ENCODE measurements around the gene SYNE1.

SYNE1 gene

GRCh38 chr6:152454003-152454402 is 183.2 kb downstream of the SYNE1 start:
- Mint-ChIP-seq H3K27ac (no peak overlapping the region), H3K36me3 (ENCODE audit: low read depth) (no peaks in the 10 kb centered on the region), H3K4me3 (no peak overlapping the region), H3K4me1 (peaks cover 5% of the 10 kb centered on the region), H3K9me3 (no peaks in the 10 kb centered on the region), H3K27me3 (ENCODE audit: low read depth) (no peaks in the 10 kb centered on the region)
- no peak for TF ChIP-seq CTCF (IDR thresholded peaks at IDR 0.05; ENCODE audit: unreplicated experiment in 3 of 3)

- Mint-ChIP-seq H3K27ac (no peak overlapping the region), H3K27me3 (ENCODE audit: low read depth) (no peaks in the 10 kb centered on the region), H3K4me3 (no peak overlapping the region), H3K36me3 (ENCODE audit: low read depth) (no peaks in the 10 kb centered on the region), H3K9me3 (no peaks in the 10 kb centered on the region), H3K4me1 (peaks cover under 1% of the 10 kb centered on the region)
- TF ChIP-seq CTCF (IDR thresholded peaks at IDR 0.05; ENCODE audit: unreplicated experiment in 3 of 3) = no peak
Observed at GRCh38 chr6:152453421-152453820, 183.7 kb downstream of the SYNE1 start.

- no peak overlapping the region for H3K4me3 Mint-ChIP-seq
- H3K27ac Mint-ChIP-seq = no peak overlapping the region
- no peak for TF ChIP-seq CTCF (IDR thresholded peaks at IDR 0.05; ENCODE audit: unreplicated experiment in 3 of 3)
- no peaks in the 10 kb centered on the region for H3K36me3 Mint-ChIP-seq (ENCODE audit: low read depth)
- H3K27me3 Mint-ChIP-seq (ENCODE audit: low read depth) = no peaks in the 10 kb centered on the region
- H3K4me1 Mint-ChIP-seq = no peaks in the 10 kb centered on the region
- H3K9me3 Mint-ChIP-seq = no peaks in the 10 kb centered on the region
Observed at GRCh38 chr6:152452639-152453038, 184.5 kb downstream of the SYNE1 start.

GRCh38 chr6:152450519-152450918 is 186.6 kb downstream of the SYNE1 start:
- H3K36me3 Mint-ChIP-seq (ENCODE audit: low read depth) = no peaks in the 10 kb centered on the region
- H3K27me3 Mint-ChIP-seq (ENCODE audit: low read depth) = no peaks in the 10 kb centered on the region
- H3K9me3 Mint-ChIP-seq = no peaks in the 10 kb centered on the region
- no peak overlapping the region for H3K4me3 Mint-ChIP-seq
- H3K27ac Mint-ChIP-seq = no peak overlapping the region
- no peak for TF ChIP-seq CTCF (IDR thresholded peaks at IDR 0.05; ENCODE audit: unreplicated experiment in 3 of 3)
- H3K4me1 Mint-ChIP-seq = no peaks in the 10 kb centered on the region

GRCh38 chr6:152441902-152442301 is 195.3 kb downstream of the SYNE1 start:
- H3K4me3 Mint-ChIP-seq = no peak overlapping the region
- H3K9me3 Mint-ChIP-seq = no peaks in the 10 kb centered on the region
- TF ChIP-seq CTCF (IDR thresholded peaks at IDR 0.05; ENCODE audit: unreplicated experiment in 3 of 3) = no peak
- no peaks in the 10 kb centered on the region for H3K4me1 Mint-ChIP-seq
- no peaks in the 10 kb centered on the region for H3K36me3 Mint-ChIP-seq (ENCODE audit: low read depth)
- no peak overlapping the region for H3K27ac Mint-ChIP-seq
- H3K27me3 Mint-ChIP-seq (ENCODE audit: low read depth) = no peaks in the 10 kb centered on the region

GRCh38 chr6:152435816-152436215 is 201.3 kb downstream of the SYNE1 start:
- no peak overlapping the region for H3K27ac Mint-ChIP-seq
- no peaks in the 10 kb centered on the region for H3K27me3 Mint-ChIP-seq (ENCODE audit: low read depth)
- no peak overlapping the region for H3K4me3 Mint-ChIP-seq
- H3K4me1 Mint-ChIP-seq = peaks cover 5% of the 10 kb centered on the region
- TF ChIP-seq CTCF (IDR thresholded peaks at IDR 0.05; ENCODE audit: unreplicated experiment in 3 of 3) = no peak
- H3K36me3 Mint-ChIP-seq (ENCODE audit: low read depth) = no peaks in the 10 kb centered on the region
- H3K9me3 Mint-ChIP-seq = no peaks in the 10 kb centered on the region
